ENCODE measurements around the gene CMTM6. TPM values are rescaled to one million over a fixed set of nuclear protein-coding genes. Genes with fewer than 3 reads are reported as not detected.

CMTM6 gene
- total and polyA plus RNA-seq, 2 of the 8 experiments (the other 6 are each of a cell fraction or from before 2014, with no cell fraction given), result 24.0 to 51.5 TPM

DNA sequence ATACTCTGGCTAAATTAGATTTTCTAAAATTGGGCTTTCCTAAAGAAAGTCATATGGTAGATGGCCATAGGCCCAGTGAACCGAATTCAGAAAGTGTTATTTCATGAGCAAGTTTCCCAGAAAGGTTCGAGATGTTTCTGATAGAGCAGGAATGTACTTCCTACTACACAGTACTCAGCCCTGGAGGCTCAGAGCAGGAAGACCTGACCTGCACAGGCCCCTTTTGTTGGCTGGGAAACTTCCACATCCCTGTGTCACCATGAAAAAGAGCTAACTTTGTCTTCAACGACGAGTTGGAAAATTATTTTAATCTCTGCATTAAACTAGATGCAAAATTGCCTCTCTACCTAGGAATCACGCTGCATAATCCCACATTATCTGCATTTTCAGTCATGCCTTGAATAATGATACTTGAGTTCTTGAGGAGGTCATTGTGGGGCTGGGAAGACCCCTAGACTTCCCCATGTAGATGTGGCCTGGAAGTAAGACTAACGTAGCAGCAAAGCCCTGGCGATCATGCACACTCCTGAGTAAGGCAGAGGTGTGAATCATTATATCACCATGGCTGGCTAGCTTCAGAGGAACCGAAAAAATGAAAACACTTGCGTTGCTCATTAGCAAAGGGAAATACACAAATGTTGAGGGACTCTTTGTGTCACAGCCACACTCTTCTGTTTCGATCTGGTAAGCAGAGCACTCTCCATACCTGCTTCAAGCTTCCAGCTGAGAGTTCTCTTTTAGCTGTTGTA is 63.9 kb downstream of the CMTM6 start:
- Histone ChIP-seq H3K4ac (replicated peaks; ENCODE audit: insufficient read length, low read depth, low read length) (no peak overlapping the region), H3K79me1 (ENCODE audit: low read depth, low read length) (peaks cover 5% of the 10 kb centered on the region), H2BK12ac (ENCODE audit: low read depth, low read length) (no peak overlapping the region), H3K9me3 (ENCODE audit: insufficient read depth in 2 of 2, low read depth in 1 of 2, low read length in 1 of 2) (no peaks in the 10 kb centered on the region), H3K18ac (ENCODE audit: extremely low read depth, low read length) (no peak overlapping the region), H2BK15ac (ENCODE audit: low read length) (no peak overlapping the region), H2BK120ac (replicated peaks; ENCODE audit: low read depth, low read length) (no peak overlapping the region), H3K27ac (ENCODE audit: low read depth, low read length) (no peak overlapping the region), H3K9ac (replicated peaks in 1 of 4; ENCODE audit: extremely low read depth in 1 of 4, low read depth in 3 of 4, low read length in 3 of 4) (no peak overlapping the region), H3K4me3 (ENCODE audit: extremely low read depth in 1 of 4, insufficient read depth in 2 of 4, low read depth in 3 of 4, low read length in 4 of 4) (no peak overlapping the region), H4K91ac (replicated peaks; ENCODE audit: insufficient read length, low read length) (no peak overlapping the region), H4K5ac (ENCODE audit: insufficient read length, low read depth, low read length) (no peak overlapping the region), H2AFZ (ENCODE audit: low read length) (no peak overlapping the region), H2BK5ac (ENCODE audit: low read depth, low read length) (0 out of 2 replicates have a peak overlapping the region, but pooled peaks have one; percentile 17), H3K23ac (ENCODE audit: insufficient read length) (no peak overlapping the region), H3K4me2 (ENCODE audit: insufficient read depth in 1 of 2, low read depth in 2 of 2, low read length in 2 of 2) (no peak overlapping the region), H3K79me2 (ENCODE audit: control insufficient read depth in 1 of 2, insufficient read depth in 2 of 2, low read length in 2 of 2) (no peaks in the 10 kb centered on the region; a peak in 1 of 4 replicates), H3K23me2 (ENCODE audit: low read depth, low read length) (peaks cover 1% of the 10 kb centered on the region; the same call in 1 of the 2 replicates), H3K4me1 (replicated peaks in 1 of 4; ENCODE audit: control insufficient read depth in 3 of 4, insufficient read depth in 4 of 4, low read length in 3 of 4) (peaks cover 0 to 5% (median 1%) of the 10 kb centered on the region in 4 experiments; a peak in 2 of 7 replicates), H2BK20ac (ENCODE audit: low read length) (0 out of 2 replicates have a peak overlapping the region, but pooled peaks have one; percentile 40), H3K14ac (ENCODE audit: insufficient read length) (no peak overlapping the region), H3K36me3 (ENCODE audit: control insufficient read depth in 2 of 4, insufficient read depth in 4 of 4, low read length in 3 of 4) (peaks cover 0 to 2% (median 0%) of the 10 kb centered on the region in 4 experiments; a peak in 1 of 8 replicates), H3K56ac (replicated peaks; ENCODE audit: insufficient read length, low read depth, low read length) (no peak overlapping the region), H2AK5ac (ENCODE audit: low read depth, low read length) (no peak overlapping the region), H4K20me1 (replicated peaks in 1 of 2; ENCODE audit: control insufficient read depth in 1 of 2, insufficient read depth in 2 of 2, low read length in 2 of 2) (peaks cover 0 to 1% of the 10 kb centered on the region in 2 experiments), H4K8ac (ENCODE audit: extremely low read depth, insufficient read depth, low read length) (no peak overlapping the region), H3K27me3 (replicated peaks in 1 of 4; ENCODE audit: control insufficient read depth in 3 of 4, extremely low read depth in 1 of 4, insufficient read depth in 3 of 4, low read length in 3 of 4) (no peaks in the 10 kb centered on the region)
- peak in 1 of 2 experiments; percentile 36 for DNase-seq (ENCODE audit: low read depth in 1 of 2, low spot score in 2 of 2)
- ChIA-PET POLR2A (ENCODE audit: partially characterized antibody) (interaction anchor here (2.0 kb wide), 1 partner anchor 11 kb away, joined by 4 read pairs; no protein-coding TSS in a partner anchor), CTCF (ENCODE audit: partially characterized antibody) (interaction anchor here (0.6 to 5.8 kb wide), 12 partner anchors 10 to 753 kb away, joined by 3 to 44 read pairs (median 4); no protein-coding TSS in a partner anchor)
- no peak for FAIRE-seq
- WGBS, 2 experiments (ENCODE audit: extremely low coverage in 1 of 2, insufficient coverage in 1 of 2, insufficient read length in 1 of 2, insufficient replicate concordance in 2 of 2, low coverage in 1 of 2, low lambda C conversion rate in 2 of 2, missing lambda C conversion rate in 1 of 2), result 87% methylated on average over 10 of the region's 10 CpGs; no CpG with 5 or more reads in 1 of the 2 experiments
- no peak for TF ChIP-seq RNF2 (IDR thresholded peaks at IDR 0.05; ENCODE audit: borderline replicate concordance, low read depth, low read length, missing control alignments, poor library complexity, severe bottlenecking)
- no peak for TF ChIP-seq CBX8 (IDR thresholded peaks at IDR 0.05; ENCODE audit: borderline replicate concordance, low read depth, low read length)
- no peak for TF ChIP-seq BCL11A (IDR thresholded peaks at IDR 0.05; ENCODE audit: low read depth in 2 of 2, low read length in 2 of 2)
- TF ChIP-seq SP1 (IDR thresholded peaks at IDR 0.05; ENCODE audit: low read depth, low read length), result no peak
- no peak for TF ChIP-seq BRCA1 (IDR thresholded peaks at IDR 0.05; ENCODE audit: low read depth, low read length)
- TF ChIP-seq SP2 (IDR thresholded peaks at IDR 0.05; ENCODE audit: low read length), result no peak
- TF ChIP-seq JUN (IDR thresholded peaks at IDR 0.05; ENCODE audit: low read depth, low read length), result no peak
- TF ChIP-seq NRF1 (IDR thresholded peaks at IDR 0.05; ENCODE audit: low read depth, low read length), result no peak
- TF ChIP-seq RBBP5 (IDR thresholded peaks at IDR 0.05; ENCODE audit: borderline replicate concordance, low read depth, low read length), result no peak
- no peak for TF ChIP-seq SIX5 (IDR thresholded peaks at IDR 0.05; ENCODE audit: low read depth, low read length)
- no peak for TF ChIP-seq CHD1 (IDR thresholded peaks at IDR 0.05; ENCODE audit: low read depth, low read length)
- no peak for TF ChIP-seq SAP30 (IDR thresholded peaks at IDR 0.05; ENCODE audit: insufficient read depth, insufficient replicate concordance, low read length)

Measured in H1 (cell line).